Measurements from ENCODE around the gene BLACAT1.

The BLACAT1 gene

DNA sequence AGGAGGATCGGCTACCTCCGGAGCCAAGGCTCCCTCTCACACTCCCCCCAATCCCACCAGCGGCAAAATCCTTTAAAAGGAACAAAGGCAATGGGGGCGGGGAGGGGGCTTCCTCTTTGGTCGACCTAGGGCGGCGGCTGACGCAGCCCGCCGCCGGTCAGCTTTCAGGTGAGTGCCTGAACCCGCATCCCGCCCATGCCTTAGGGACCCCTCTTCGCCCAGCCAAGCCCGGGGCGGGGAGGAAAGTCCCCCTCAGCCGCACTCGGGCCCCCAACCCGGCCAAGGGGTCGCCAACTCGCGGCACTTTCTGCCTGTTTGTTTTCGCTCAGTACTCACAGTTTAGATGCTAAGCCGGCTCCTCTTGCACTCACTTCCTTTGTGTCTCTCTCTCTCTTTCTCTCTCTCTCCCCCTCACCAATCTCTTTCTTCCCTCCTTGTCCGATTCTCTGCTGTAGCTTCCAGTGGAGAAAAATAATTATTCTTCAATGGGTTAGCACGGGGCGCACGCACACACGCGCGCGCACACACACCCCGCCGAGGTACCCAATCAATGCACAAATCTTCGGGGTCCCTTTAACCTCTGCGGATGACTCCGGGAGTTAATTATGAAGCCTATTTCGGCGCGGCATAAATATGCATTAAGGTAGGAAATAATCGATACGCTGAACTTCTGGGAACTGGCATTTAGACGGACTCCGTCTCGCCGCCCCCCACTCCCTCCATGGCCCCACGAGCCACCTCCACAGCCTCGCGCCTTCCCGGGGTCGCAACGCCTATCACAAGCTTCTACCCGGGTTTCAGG, at the start of gene BLACAT1:
TSS of gene BLACAT1 (minus strand) at position 465 of the 802 bp plus-strand sequence.
- Mint-ChIP-seq H3K27ac (no peak within 1 kb of the TSS), H3K36me3 (no peaks in the 10 kb centered on the region), H3K4me3 (peak within 1 kb of the TSS; percentile 79), H3K9me3 (no peaks in the 10 kb centered on the region), H3K4me1 (peaks cover 9% of the 10 kb centered on the region), H3K27me3 (peaks cover 47% of the 10 kb centered on the region)
- ATAC-seq (ENCODE audit: low read depth), result no peak
- DNase-seq (ENCODE audit: low spot score in 2 of 2), result no peak

DNA sequence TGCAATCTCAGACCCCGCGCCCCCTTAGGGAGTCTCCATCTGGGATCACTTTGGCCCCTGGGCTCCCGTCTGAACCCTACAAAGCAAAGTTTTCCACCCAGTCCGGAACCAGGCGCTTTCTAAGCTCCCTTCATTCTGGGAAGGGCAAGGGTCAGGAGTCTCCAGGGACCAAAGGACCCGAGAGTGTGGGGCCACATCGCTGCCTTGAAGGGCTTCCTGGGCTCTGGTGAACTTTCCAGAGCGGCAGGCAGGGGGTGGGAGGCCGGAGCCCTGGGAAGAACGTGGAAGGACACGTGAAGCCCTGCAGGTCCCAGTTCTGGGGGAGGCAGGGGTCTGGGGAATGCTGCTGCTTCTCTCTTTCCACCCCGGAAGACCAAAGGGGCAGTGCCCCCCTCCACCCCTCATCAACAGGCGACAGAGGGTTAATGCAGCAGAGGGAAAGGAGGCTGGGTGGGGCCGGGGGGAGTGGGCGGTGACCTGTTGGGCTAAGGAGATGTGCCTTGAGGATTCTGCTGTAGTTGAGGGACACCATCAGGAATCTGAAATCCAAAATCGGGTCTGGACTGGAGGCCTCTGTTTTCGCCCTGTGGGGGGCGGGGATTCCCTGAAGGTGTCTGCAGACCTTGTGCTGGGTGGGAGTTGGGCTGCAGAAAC, 49.4 kb upstream of the BLACAT1 start:
- Mint-ChIP-seq H3K4me1 (peaks cover 10% of the 10 kb centered on the region), H3K27ac (peak overlapping the region; percentile 45), H3K36me3 (no peaks in the 10 kb centered on the region), H3K4me3 (peak overlapping the region; percentile 85), H3K27me3 (peaks cover 6% of the 10 kb centered on the region), H3K9me3 (no peaks in the 10 kb centered on the region)
- ATAC-seq (ENCODE audit: low read depth) (no peak), DNase-seq (ENCODE audit: low spot score in 2 of 2) (no peak)

DNA sequence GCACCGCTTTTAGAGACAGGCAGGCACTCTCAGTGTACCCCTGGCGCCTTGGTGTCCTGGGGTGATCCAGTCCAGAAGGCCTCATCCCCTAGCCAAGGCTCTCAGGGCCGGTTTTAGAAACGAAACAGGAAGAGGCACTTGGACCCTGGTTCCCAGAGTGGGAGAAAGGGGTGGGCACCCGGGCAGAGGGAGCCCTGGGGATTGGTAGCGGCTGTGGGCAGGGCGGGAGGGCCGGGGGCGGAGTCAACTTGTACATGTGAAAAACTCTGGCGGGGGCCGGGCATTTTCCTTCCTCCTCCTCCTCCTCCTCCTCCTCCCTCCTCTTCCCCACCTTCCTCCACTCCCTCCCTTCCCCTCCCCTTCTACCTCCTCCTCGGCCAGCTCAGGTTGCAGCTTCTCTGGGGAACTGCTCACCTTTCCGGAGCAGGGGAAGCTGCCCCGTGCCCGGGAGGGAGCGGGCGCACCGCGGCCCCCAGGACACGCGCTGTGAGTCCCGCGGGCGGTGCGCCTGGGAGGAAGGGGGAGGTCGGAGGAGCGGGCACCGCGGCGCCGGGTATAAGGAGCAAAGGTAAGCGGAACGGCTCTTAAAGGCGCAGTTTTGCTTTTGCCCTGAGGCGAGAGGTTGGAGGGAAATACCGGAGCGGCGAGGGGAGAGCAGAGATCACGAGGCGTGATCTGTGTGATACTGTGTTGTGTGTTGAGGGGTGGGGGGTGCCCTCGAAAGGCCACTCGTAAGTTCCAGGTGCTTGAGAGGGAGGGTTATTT, 48.6 kb upstream of the BLACAT1 start, which contains the start of gene CDK18:
TSS of gene CDK18 (plus strand) at position 359 of the 765 bp plus-strand sequence. CDS start 18,499 bp downstream, outside the sequence.
- H3K27me3 Mint-ChIP-seq, result peaks cover 6% of the 10 kb centered on the region

DNA sequence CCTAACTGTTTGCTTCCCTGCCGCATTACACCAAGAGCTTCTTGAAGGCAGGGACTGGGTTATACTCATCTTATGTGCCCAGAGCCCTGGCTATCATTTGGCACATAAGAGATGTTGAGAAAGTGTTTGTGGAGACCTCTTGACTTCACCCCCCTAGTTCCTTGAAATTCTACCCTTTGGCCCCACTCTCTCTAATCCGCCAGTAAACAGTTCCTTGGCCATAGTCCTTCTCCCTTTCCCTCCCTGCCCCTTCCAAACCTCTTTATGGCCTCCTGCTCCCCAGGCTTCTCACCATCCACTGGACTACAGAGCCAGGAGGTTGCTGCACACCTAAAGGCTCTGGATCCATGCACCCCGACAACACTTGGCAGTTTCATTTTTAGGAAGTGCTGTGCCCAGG, 47.1 kb upstream of the BLACAT1 start:
- DNase-seq (ENCODE audit: low spot score in 2 of 2) (no peak), ATAC-seq (ENCODE audit: low read depth) (no peak)
- Mint-ChIP-seq H3K27ac (no peak overlapping the region), H3K9me3 (no peaks in the 10 kb centered on the region), H3K4me3 (no peak overlapping the region), H3K27me3 (peaks cover 6% of the 10 kb centered on the region), H3K4me1 (peaks cover 10% of the 10 kb centered on the region), H3K36me3 (no peaks in the 10 kb centered on the region)

More for the DNA sequence above, 48.6 kb upstream of the BLACAT1 start, which contains the start of gene CDK18:
- Mint-ChIP-seq H3K9me3 (no peaks in the 10 kb centered on the region), H3K4me3 (peak within 1 kb of the TSS; percentile 85), H3K27ac (peak within 1 kb of the TSS; percentile 45), H3K4me1 (peaks cover 10% of the 10 kb centered on the region), H3K36me3 (no peaks in the 10 kb centered on the region)
- ATAC-seq (ENCODE audit: low read depth) (peak; percentile 86), DNase-seq (ENCODE audit: low spot score in 2 of 2) (no peak)

DNA sequence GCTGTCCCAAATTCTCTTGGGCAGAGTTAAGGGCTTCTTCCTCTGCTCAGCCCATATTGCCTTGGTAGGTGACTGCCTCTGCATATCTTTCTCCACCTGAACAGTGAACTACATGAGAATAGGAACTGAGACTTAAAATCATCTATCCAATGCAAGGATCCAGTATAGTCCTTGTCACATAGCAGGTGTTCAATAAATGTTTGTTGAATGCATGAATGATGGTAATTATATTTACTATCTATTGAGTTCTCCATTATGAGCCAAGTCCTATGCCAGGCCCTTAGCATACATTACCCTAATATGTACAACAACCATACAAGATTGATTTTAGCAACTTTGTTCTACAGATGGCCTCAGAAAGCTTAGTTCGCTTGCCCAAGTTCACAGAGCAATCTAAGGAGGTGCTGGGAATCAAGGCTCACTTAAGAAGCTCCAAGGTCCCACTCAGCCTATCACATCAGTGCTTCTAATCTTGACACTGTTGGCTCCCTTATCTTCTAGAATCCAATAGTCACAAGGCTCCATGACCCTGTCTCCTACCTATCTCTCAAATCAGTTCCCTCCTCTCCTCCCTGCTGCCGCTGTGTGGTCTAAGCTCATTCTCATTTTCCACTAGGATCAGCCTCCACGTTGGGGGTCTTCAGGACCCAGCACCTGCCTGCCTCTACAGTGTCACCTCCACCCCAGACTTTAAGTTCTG, 46.4 kb upstream of the BLACAT1 start:
- Mint-ChIP-seq H3K36me3 (no peaks in the 10 kb centered on the region), H3K4me3 (no peak overlapping the region), H3K4me1 (peaks cover 10% of the 10 kb centered on the region), H3K27me3 (peaks cover 10% of the 10 kb centered on the region), H3K27ac (no peak overlapping the region), H3K9me3 (no peaks in the 10 kb centered on the region)
- DNase-seq (ENCODE audit: low spot score in 2 of 2) (no peak), ATAC-seq (ENCODE audit: low read depth) (no peak)

DNA sequence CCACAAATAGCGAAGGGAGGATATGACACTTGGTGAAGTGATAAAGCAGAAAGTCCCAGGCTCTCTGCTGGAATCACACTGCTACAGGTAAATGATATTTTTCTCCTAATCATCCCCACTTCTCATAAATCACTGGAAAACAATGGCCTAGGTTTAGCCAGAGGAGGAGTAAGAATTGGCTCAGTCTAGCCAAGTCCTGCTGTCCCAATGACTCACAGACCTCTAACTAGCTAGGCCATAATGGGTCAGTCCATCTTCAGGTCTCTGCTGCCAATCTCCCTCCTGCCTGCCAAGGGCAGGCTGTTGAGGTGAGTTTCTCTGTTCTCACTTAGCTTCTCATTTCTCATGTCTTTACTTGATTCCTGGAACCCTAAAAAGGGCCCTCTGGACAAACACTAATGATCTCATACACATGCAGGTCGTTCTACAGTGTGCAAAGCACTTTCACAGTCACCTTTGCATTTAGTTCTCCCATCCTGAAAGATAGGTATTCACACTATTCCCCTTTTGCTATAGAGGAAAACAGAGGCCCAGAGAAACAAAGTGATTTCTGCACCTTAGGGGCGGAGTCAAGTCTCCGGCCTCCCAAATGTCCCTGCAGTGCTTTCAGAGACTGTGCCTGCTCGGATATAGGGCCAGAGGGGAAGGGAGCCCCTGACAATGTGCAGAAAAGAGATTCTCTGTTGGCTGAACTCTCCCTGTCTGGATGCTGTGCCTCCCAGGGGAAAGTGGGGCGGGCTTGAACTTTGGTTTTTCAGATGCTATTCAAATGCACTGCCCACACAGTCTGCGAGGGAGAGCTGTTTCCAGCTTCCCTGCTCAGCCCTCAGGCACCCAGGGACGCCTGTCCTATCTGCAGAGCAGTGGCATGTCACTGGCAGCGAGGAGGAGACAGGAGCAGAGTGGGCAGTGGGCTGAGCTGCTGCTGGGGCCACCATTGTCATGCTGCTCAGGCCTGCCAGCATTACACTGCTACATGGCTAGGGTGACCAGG, 44.7 kb upstream of the BLACAT1 start:
- Mint-ChIP-seq H3K27me3 (peaks cover 13% of the 10 kb centered on the region), H3K4me3 (no peak overlapping the region), H3K36me3 (no peaks in the 10 kb centered on the region), H3K27ac (no peak overlapping the region), H3K4me1 (peaks cover 6% of the 10 kb centered on the region), H3K9me3 (no peaks in the 10 kb centered on the region)
- ATAC-seq (ENCODE audit: low read depth), result no peak
- no peak for DNase-seq (ENCODE audit: low spot score in 2 of 2)

DNA sequence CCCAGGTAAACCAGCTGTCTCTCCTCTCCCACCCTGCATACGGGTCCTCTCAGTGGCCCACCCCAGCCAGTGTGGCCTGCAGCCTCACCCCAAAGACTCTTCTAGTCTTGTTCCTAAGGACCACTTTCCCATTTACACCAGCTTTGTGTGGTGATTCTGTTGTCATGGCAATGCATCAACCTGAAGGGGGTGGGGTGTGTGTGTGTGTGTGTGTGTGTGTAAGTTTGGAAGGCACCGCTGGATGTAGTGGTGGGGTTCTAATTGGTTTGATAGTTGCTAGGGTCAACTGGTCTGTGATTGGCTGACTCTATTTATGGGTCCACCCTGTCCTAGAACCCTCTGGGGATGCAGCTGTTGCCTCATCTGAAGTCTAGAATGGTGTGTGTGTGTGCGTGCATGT, 43.9 kb upstream of the BLACAT1 start:
- Mint-ChIP-seq H3K9me3 (no peaks in the 10 kb centered on the region), H3K27ac (no peak overlapping the region), H3K4me3 (no peak overlapping the region), H3K4me1 (peaks cover 4% of the 10 kb centered on the region), H3K27me3 (peaks cover 17% of the 10 kb centered on the region), H3K36me3 (no peaks in the 10 kb centered on the region)
- DNase-seq (ENCODE audit: low spot score in 2 of 2) (no peak), ATAC-seq (ENCODE audit: low read depth) (no peak)

DNA sequence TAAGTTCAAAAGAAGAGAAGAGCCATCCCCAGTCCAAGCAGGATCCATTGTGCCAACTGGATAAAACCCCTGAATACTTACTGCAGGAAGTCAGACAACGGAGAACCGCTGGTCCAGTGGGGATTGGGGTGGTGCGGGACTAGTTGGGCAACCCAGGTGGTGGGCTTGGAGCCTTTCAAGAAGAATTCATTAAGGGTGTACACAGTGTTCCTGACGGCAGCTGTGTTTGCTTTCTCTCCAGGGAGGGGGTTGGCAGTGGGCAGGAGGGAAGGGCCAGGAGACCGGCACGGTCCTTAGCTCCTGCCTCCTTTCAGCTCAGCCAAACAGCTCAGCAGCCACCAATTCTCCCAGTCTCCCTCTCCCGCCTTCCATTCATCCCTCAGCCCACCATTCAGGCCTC, 41.5 kb upstream of the BLACAT1 start:
- DNase-seq (ENCODE audit: low spot score in 2 of 2) (no peak), ATAC-seq (ENCODE audit: low read depth) (no peak)
- Mint-ChIP-seq H3K36me3 (no peaks in the 10 kb centered on the region), H3K9me3 (no peaks in the 10 kb centered on the region), H3K4me1 (no peaks in the 10 kb centered on the region), H3K27ac (no peak overlapping the region), H3K27me3 (peaks cover 18% of the 10 kb centered on the region), H3K4me3 (no peak overlapping the region)

DNA sequence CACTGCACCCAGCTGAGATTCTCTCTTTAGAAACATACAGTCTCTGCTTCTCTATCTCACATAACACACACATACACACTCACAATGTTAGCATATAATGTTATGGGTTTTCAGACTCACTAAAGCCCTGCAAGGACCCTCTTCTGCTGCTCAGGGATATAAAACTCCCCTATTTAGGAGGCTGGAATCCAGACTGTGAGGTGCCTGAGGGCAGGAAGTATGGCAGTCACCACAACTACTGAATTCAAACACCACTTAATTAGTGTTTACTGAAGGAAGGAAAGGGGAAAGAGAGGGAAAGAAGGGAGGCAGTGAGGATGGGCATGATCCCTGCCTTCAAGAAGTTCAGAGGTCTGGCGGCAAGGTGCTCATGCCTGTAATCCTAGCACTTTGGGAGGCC, 40.8 kb upstream of the BLACAT1 start:
- H3K4me1 Mint-ChIP-seq, result no peaks in the 10 kb centered on the region
- H3K27me3 Mint-ChIP-seq, result peaks cover 23% of the 10 kb centered on the region
- no peaks in the 10 kb centered on the region for H3K9me3 Mint-ChIP-seq
- H3K27ac Mint-ChIP-seq, result no peak overlapping the region
- no peaks in the 10 kb centered on the region for H3K36me3 Mint-ChIP-seq
- ATAC-seq (ENCODE audit: low read depth) (no peak), DNase-seq (ENCODE audit: low spot score in 2 of 2) (no peak)
- no peak overlapping the region for H3K4me3 Mint-ChIP-seq

DNA sequence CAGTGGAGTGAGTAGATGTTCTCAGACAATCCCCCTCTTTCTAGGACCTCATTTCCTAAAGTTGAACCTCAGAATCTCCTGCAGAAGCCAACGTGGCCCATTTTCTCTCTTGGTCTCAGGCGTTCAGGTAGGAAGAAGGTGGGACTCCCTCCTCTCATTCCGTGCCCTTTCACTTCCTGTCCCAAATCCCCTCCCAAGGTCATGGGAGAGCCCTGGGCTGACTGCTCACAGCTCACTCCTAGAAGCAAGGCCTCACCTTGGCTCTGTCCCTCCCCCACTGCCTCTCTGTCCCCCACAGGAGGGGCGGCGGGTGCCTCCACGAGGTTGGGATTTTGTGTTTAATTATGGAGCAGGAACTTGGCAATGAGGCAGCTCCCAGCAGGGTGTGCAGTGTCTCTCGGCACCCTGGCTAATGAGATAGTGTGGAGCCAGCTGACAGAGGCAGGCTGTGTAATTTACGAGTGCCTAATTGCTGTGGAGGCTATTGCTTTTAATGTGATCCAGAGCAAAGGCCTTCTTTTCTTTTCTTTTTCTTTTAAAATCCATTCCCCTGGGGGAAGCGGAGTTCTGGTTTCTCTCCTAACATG, 39.5 kb upstream of the BLACAT1 start:
- Mint-ChIP-seq H3K36me3 (no peaks in the 10 kb centered on the region), H3K4me3 (no peak overlapping the region), H3K4me1 (no peaks in the 10 kb centered on the region), H3K9me3 (no peaks in the 10 kb centered on the region), H3K27ac (no peak overlapping the region), H3K27me3 (peaks cover 25% of the 10 kb centered on the region)
- no peak for DNase-seq (ENCODE audit: low spot score in 2 of 2)
- no peak for ATAC-seq (ENCODE audit: low read depth)

DNA sequence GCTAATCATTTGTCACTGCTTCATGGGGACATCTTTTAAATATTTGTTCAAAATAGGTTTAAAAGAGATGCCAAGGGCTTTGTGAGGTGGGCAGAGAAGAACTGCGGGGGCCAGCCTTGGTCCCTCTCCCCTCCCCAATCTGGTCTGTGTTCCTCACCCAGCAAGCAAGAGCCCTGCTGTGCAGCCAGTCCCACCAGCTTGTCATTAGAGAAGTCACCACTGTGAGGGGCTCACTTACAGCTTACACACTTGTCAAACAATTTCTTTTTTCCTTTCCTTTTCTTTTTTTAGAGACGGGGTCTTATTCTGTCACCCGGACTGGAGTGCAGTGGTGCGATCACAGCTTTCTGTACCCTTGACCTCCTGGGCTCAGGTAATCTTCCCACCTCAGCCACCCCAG, 38.3 kb upstream of the BLACAT1 start:
- Mint-ChIP-seq H3K9me3 (no peaks in the 10 kb centered on the region), H3K27me3 (peaks cover 28% of the 10 kb centered on the region), H3K4me1 (peaks cover 2% of the 10 kb centered on the region), H3K27ac (no peak overlapping the region), H3K36me3 (no peaks in the 10 kb centered on the region), H3K4me3 (no peak overlapping the region)
- no peak for ATAC-seq (ENCODE audit: low read depth)
- no peak for DNase-seq (ENCODE audit: low spot score in 2 of 2)

DNA sequence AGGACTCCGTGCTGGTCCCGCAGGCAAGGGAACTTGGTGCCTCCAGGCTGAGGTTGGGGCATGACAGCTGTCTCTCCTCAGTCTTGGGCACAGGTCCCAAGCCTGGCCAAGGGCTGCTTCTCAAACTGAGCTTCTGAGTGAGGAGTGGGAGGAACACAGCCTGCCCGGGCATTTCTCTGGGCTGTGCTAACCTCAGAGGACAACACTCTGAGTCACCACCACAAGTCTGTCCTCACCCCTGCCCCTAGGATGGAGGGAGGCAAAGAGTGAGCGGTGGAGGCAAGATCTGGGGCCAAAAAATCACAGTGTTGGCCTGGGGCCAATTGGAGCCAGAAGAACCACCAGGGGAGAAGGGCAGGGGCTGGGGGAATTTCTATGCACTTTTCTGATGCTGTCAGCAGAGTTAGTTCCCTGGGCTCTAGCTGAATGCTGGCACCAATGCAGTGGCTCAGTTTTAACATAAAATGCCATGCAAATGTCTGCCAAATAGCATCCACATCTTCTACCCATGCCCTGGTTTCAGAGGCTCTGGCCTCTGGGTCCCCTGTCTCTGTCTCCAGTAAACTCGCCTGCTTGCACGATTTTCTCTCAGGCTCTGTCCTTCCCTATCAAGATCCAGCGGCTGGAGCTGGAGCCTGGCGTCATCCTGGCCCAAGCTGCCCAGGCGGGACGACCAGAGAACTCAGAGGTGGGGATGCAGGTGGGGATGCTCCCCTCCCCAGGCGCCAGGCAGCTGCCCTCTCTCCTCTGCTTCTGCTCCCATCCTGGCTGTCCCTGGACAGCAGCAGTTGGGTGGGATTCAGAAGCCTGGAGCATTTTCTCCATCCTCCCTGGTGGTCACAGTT, 37.6 kb upstream of the BLACAT1 start:
- Mint-ChIP-seq H3K9me3 (no peaks in the 10 kb centered on the region), H3K27me3 (peaks cover 28% of the 10 kb centered on the region), H3K27ac (no peak overlapping the region), H3K36me3 (no peaks in the 10 kb centered on the region), H3K4me1 (peaks cover 2% of the 10 kb centered on the region), H3K4me3 (no peak overlapping the region)
- DNase-seq (ENCODE audit: low spot score in 2 of 2) (no peak), ATAC-seq (ENCODE audit: low read depth) (no peak)
